ENCODE results near the gene PIR. TPM values are rescaled to one million over a fixed set of nuclear protein-coding genes. Genes with fewer than 3 reads are reported as not detected.

The PIR gene
- total and polyA plus RNA-seq, 9 of the 15 experiments (the other 6 are each of a cell fraction or from before 2014, with no cell fraction given): 7.5 to 29.8 (median 11.5) TPM

DNA sequence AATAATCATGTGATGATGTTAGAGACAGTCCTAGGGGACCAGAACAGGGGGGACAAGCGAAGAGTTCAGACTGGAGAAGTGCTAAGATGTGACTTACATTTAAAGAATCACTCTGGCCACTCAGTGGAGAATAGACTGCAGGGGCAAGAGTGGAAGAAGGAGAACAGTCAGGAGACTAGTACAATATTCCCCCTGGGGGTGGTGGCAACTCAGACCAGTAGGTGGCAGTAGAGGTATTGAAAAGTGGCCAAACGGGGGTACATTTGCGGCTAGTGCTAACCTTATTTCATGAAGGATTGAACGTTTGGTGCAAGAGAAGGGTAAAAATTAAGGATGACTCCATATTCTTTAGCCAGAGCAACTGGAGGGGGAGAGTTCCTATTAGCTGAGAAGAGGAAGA is 4.7 kb upstream of the PIR start:
- peaks cover 9 to 14% of the 10 kb centered on the region in 2 experiments; a peak in 3 of 5 replicates for H3K4me1 ChIP-seq (replicated peaks in 1 of 2; ENCODE audit: control insufficient read depth in 2 of 2, insufficient read depth in 2 of 2, low read length in 2 of 2)
- H3K9me3 ChIP-seq (replicated peaks; ENCODE audit: control insufficient read depth, insufficient read depth, low read depth, low read length): peaks cover 2% of the 10 kb centered on the region; the same call in 1 of the 2 replicates
- no peaks in the 10 kb centered on the region for H3K79me2 ChIP-seq (ENCODE audit: control insufficient read depth, insufficient read depth, low read length)
- WGBS (ENCODE audit: insufficient coverage, low coverage, missing lambda C conversion rate): 2% methylated on average over 4 of the region's 4 CpGs
- no peak overlapping the region for H3K4me3 ChIP-seq
- intact Hi-C loops (cut with micrococcal nuclease): loop anchor here (1.0 to 5.0 kb wide), 4 partner anchors 27 to 144 kb away; no protein-coding TSS in a partner anchor
- H3K27ac ChIP-seq (ENCODE audit: extremely low read depth, low read depth, low read length): no peak overlapping the region
- ChIA-PET CTCF (ENCODE audit: low intra/inter-chr PET ratio) (interaction anchor here (1.2 to 1.6 kb wide), 3 partner anchors 26 to 69 kb away, joined by 3 to 8 read pairs (median 3); no protein-coding TSS in a partner anchor), POLR2A (no interaction called here)
- DNase-seq (ENCODE audit: extremely low read depth in 1 of 4, low spot score in 3 of 4) (peak; percentile 68 to 82 (median 78)), ATAC-seq (peak; percentile 74), FAIRE-seq (peak; percentile 86)
- no peaks in the 10 kb centered on the region for H3K36me3 ChIP-seq (ENCODE audit: control insufficient read depth, insufficient read depth, low read length)
- no peaks in the 10 kb centered on the region for H4K20me1 ChIP-seq (replicated peaks; ENCODE audit: control insufficient read depth, insufficient read depth, low read length)
- H2AFZ ChIP-seq (ENCODE audit: low read depth, low read length): peak overlapping the region; percentile 80; the same call in 1 of the 2 replicates
- in situ Hi-C loops (cut with MboI): no loop called here
- H3K9ac ChIP-seq (ENCODE audit: insufficient read depth in 1 of 2, low read depth in 2 of 2, low read length in 2 of 2): no peak overlapping the region
- H3K9me1 ChIP-seq (ENCODE audit: control insufficient read depth, insufficient read depth, low read length): no peaks in the 10 kb centered on the region
- no TSS peak for BruUV-seq (replicated peaks)
- no peak overlapping the region for H3K4me2 ChIP-seq (ENCODE audit: insufficient read depth, low read length)
- H3K27me3 ChIP-seq (ENCODE audit: control insufficient read depth in 2 of 2, insufficient read depth in 2 of 2, low read length in 2 of 2): no peaks in the 10 kb centered on the region
- TF ChIP-seq NRF1 (conservative IDR thresholded peaks at IDR 0.05 in 1 of 2, IDR thresholded peaks at IDR 0.05 in 1 of 2) (no peak), TAF15 (IDR thresholded peaks at IDR 0.05; ENCODE audit: low read depth, low read length) (no peak), MAZ (CRISPR knock-in tag; conservative IDR thresholded peaks at IDR 0.05 in 1 of 2, IDR thresholded peaks at IDR 0.05 in 1 of 2) (peak in 1 of 2 experiments; percentile 48; a peak in 1 of 4 replicates), RAD21 (CRISPR knock-in tag; conservative IDR thresholded peaks at IDR 0.05 in 1 of 2, IDR thresholded peaks at IDR 0.05 in 1 of 2) (peak; percentile 65 to 90), RB1 (IDR thresholded peaks at IDR 0.05; ENCODE audit: low read depth) (peak; percentile 37; the same call in 1 of the 2 replicates), PPARD (CRISPR knock-in tag; IDR thresholded peaks at IDR 0.05) (no peak)
- TF ChIP-seq, protein P1, sequence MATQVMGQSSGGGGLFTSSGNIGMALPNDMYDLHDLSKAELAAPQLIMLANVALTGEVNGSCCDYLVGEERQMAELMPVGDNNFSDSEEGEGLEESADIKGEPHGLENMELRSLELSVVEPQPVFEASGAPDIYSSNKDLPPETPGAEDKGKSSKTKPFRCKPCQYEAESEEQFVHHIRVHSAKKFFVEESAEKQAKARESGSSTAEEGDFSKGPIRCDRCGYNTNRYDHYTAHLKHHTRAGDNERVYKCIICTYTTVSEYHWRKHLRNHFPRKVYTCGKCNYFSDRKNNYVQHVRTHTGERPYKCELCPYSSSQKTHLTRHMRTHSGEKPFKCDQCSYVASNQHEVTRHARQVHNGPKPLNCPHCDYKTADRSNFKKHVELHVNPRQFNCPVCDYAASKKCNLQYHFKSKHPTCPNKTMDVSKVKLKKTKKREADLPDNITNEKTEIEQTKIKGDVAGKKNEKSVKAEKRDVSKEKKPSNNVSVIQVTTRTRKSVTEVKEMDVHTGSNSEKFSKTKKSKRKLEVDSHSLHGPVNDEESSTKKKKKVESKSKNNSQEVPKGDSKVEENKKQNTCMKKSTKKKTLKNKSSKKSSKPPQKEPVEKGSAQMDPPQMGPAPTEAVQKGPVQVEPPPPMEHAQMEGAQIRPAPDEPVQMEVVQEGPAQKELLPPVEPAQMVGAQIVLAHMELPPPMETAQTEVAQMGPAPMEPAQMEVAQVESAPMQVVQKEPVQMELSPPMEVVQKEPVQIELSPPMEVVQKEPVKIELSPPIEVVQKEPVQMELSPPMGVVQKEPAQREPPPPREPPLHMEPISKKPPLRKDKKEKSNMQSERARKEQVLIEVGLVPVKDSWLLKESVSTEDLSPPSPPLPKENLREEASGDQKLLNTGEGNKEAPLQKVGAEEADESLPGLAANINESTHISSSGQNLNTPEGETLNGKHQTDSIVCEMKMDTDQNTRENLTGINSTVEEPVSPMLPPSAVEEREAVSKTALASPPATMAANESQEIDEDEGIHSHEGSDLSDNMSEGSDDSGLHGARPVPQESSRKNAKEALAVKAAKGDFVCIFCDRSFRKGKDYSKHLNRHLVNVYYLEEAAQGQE (IDR thresholded peaks at IDR 0.05; ENCODE audit: borderline replicate concordance): peak; percentile 79
- TF ChIP-seq, protein P1 (CRISPR knock-in tag; IDR thresholded peaks at IDR 0.05; ENCODE audit: low read depth): no peak
- TF ChIP-seq, protein P2, sequence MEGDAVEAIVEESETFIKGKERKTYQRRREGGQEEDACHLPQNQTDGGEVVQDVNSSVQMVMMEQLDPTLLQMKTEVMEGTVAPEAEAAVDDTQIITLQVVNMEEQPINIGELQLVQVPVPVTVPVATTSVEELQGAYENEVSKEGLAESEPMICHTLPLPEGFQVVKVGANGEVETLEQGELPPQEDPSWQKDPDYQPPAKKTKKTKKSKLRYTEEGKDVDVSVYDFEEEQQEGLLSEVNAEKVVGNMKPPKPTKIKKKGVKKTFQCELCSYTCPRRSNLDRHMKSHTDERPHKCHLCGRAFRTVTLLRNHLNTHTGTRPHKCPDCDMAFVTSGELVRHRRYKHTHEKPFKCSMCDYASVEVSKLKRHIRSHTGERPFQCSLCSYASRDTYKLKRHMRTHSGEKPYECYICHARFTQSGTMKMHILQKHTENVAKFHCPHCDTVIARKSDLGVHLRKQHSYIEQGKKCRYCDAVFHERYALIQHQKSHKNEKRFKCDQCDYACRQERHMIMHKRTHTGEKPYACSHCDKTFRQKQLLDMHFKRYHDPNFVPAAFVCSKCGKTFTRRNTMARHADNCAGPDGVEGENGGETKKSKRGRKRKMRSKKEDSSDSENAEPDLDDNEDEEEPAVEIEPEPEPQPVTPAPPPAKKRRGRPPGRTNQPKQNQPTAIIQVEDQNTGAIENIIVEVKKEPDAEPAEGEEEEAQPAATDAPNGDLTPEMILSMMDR (IDR thresholded peaks at IDR 0.05 in 2 of 3, conservative IDR thresholded peaks at IDR 0.05 in 1 of 3; ENCODE audit: insufficient read depth in 2 of 3, low read depth in 1 of 3, low read length in 3 of 3): peak; percentile 75 to 82 (median 80)
- TF ChIP-seq, protein P3, sequence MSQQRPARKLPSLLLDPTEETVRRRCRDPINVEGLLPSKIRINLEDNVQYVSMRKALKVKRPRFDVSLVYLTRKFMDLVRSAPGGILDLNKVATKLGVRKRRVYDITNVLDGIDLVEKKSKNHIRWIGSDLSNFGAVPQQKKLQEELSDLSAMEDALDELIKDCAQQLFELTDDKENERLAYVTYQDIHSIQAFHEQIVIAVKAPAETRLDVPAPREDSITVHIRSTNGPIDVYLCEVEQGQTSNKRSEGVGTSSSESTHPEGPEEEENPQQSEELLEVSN (IDR thresholded peaks at IDR 0.05; ENCODE audit: borderline replicate concordance in 1 of 2, extremely low read depth in 1 of 2, insufficient read depth in 1 of 2, insufficient read length in 1 of 2, low read depth in 1 of 2, low read length in 1 of 2, poor library complexity in 1 of 2, severe bottlenecking in 1 of 2): no peak
